Adrenal gland (tissue), 5 donors: ENCODE measurements around the gene DGKG.

ENCODE experiments used
- CTCF ChIP-seq, 6 experiments: fragments of 450-650 bp in 4 of 6; fragments of 200-600 bp in 2 of 6; sonication (generic) in 1 of 6; IDR thresholded peaks; 1 replicate in 5 of 6; 2 replicates in 1 of 6; pipeline versions ENCODE4 v1.5.1 to v1.8.0; 2016 to 2021; ENCODE audit warnings: antibody characterized with exemption in 6 of 6, mild to moderate bottlenecking in 2 of 6, moderate library complexity in 1 of 6
- POLR2A ChIP-seq, 2 donors: fragments of 450-650 bp; IDR thresholded peaks; one replicate each; pipeline ENCODE4 v1.6.1; 2017; ENCODE audit warnings: antibody characterized with exemption in 2 of 2, mild to moderate bottlenecking in 2 of 2, moderate library complexity in 1 of 2
- donor health status: DM: no; HTN: no; CAD: no.

- TF ChIP-seq CTCF (IDR thresholded peaks at IDR 0.05) = no peak
- no peak for TF ChIP-seq POLR2A (IDR thresholded peaks at IDR 0.05)
Measured at GRCh38 chr3:186247821-186248814, 113.9 kb downstream of the DGKG start.
